PC-3 (cell line): ENCODE data around the gene USP2. TPM values are rescaled to one million over a fixed set of nuclear protein-coding genes. Genes with fewer than 3 reads are reported as not detected.

Experiments
- ATAC-seq: fragments of 200-7000 bp; cut with Tn5 transposase; 2 replicates; pipeline ENCODE4 v1.9.1; 2020; ENCODE audit warnings: mild to moderate bottlenecking, moderate library complexity
- BruUV-seq: library from RNA; stranded (reverse); fragments of 400-500 nt; replicated peaks from 2 replicates; lab custom pipeline; 2021; lab: Mats Ljungman, UMichigan
- CTCF ChIA-PET: fragments of 300-600 bp; sonication (Branson Sonifier 250); formaldehyde crosslinking; loops from one replicate; lab custom pipeline; 2022; ENCODE audit warnings: antibody characterized with exemption; lab: Charles Lee
- POLR2A ChIA-PET: fragments of 300-600 bp; sonication (Branson Sonifier 250); formaldehyde crosslinking; loops from one replicate; lab custom pipeline; 2022; ENCODE audit warnings: antibody characterized with exemption; ENCODE audit not compliant: unreplicated experiment; lab: Charles Lee
- DNase-seq: peaks from one replicate; pipeline ENCODE4 v3.0.0-alpha.2; 2015
- H2AFZ ChIP-seq: fragments of 300-600 bp; sonication (generic); 2 replicates; pipeline ENCODE4 v1.6.0; 2016; ENCODE audit warnings: antibody characterized with exemption, low read length
- H3F3A ChIP-seq: fragments of 300-600 bp; sonication (generic); one replicate; pipeline ENCODE4 v1.6.0; 2017; ENCODE audit warnings: antibody characterized with exemption, low read length, control low read depth, mild to moderate bottlenecking; ENCODE audit not compliant: unreplicated experiment
- H3K27ac ChIP-seq: fragments of 300-600 bp; sonication (generic); 2 replicates; pipeline ENCODE4 v1.5.1; 2016; ENCODE audit warnings: mild to moderate bottlenecking, low read length
- H3K27me3 ChIP-seq: fragments of 300-600 bp; sonication (generic); 2 replicates; pipeline ENCODE4 v1.6.1; 2016; ENCODE audit warnings: low read length, mixed read lengths
- H3K36me3 ChIP-seq: fragments of 300-600 bp; sonication (generic); 2 replicates; pipeline ENCODE4 v1.6.1; 2016; ENCODE audit warnings: low read depth, mixed run types, low read length, mixed read lengths
- H3K4me1 ChIP-seq: fragments of 300-600 bp; sonication (generic); 2 replicates; pipeline ENCODE4 v1.5.1; 2016; ENCODE audit warnings: low read length; ENCODE audit not compliant: insufficient read depth
- H3K4me2 ChIP-seq: fragments of 300-600 bp; sonication (generic); 2 replicates; pipeline ENCODE4 v1.6.0; 2016; ENCODE audit warnings: low read length
- H3K4me3 ChIP-seq: fragments of 300-600 bp; sonication (generic); 2 replicates; pipeline ENCODE4 v1.5.1; 2016; ENCODE audit warnings: mild to moderate bottlenecking, low read length, mixed read lengths
- H3K79me2 ChIP-seq: fragments of 300-600 bp; sonication (generic); 2 replicates; pipeline ENCODE4 v1.6.1; 2017; ENCODE audit warnings: low read length, mixed read lengths
- H3K9ac ChIP-seq: fragments of 300-600 bp; sonication (generic); 2 replicates; pipeline ENCODE4 v1.6.0; 2016; ENCODE audit warnings: mild to moderate bottlenecking, low read length
- H3K9me2 ChIP-seq: fragments of 300-600 bp; sonication (generic); replicated peaks from 2 replicates; pipeline ENCODE4 v1.6.1; 2016; ENCODE audit warnings: mixed run types, low read length, mixed read lengths
- H3K9me3 ChIP-seq: fragments of 300-600 bp; sonication (generic); 2 replicates; pipeline ENCODE4 v1.6.1; 2016; ENCODE audit warnings: low read length, mixed read lengths
- H4K20me1 ChIP-seq: fragments of 300-600 bp; sonication (generic); 2 replicates; pipeline ENCODE4 v1.6.1; 2016; ENCODE audit warnings: low read length, mixed read lengths
- CTCF ChIP-seq: fragments of 300-600 bp; sonication (generic); conservative IDR thresholded peaks from 2 replicates; pipeline ENCODE4 v1.5.1; 2017; ENCODE audit warnings: antibody characterized with exemption, low read depth, mild to moderate bottlenecking, low read length
- EZH2 ChIP-seq: fragments of 300-600 bp; sonication (generic); IDR thresholded peaks from one replicate; pipeline ENCODE4 v1.6.1; 2017; ENCODE audit warnings: antibody characterized with exemption, mild to moderate bottlenecking, low read length; ENCODE audit not compliant: unreplicated experiment
- EZH2phosphoT487 ChIP-seq: fragments of 300-600 bp; sonication (generic); IDR thresholded peaks from 2 replicates; pipeline ENCODE4 v1.6.1; 2018; ENCODE audit warnings: mild to moderate bottlenecking, antibody characterized with exemption, low read length, borderline replicate concordance
- intact Hi-C: fragments of 100-400 bp; cut with micrococcal nuclease; formaldehyde crosslinking; loops from 2 replicates; pipeline ENCODE4 v1.9.0; 2023
- total RNA-seq: library from RNA; depleted of rRNA; stranded (reverse); fragments of >200 nt; gene quantifications from 2 replicates; pipeline ENCODE4 v1.2.3, GENCODE V29; 2014

Gene USP2
- total RNA-seq, 1 experiment from 2014 or later = 1.8 TPM

DNA sequence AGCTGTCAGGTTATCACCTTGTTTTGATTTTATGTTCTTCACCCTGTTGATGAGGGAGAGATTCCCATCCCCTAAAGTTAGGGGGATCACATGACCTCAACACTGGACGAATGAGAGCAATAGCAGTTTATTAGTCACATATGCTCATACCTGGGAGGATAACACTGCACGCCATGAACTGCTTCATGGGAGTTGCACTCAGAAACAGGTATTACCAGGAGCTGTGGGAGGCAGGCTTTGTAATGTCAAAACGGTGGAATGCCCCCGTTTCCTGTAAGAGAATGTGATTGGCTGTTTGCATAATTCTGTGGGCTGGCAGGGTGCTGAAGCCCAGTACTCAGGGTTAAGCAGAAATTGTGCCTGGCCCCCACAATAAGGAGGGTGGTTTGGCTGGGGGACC is 44.7 kb upstream of the USP2 start:
- DNase-seq (no peak), ATAC-seq (no peak)
- H3K36me3 ChIP-seq = no peaks in the 10 kb centered on the region
- ChIA-PET POLR2A (interaction anchor here (0.6 kb wide), 1 partner anchor 33 kb away, joined by 5 read pairs; no protein-coding TSS in a partner anchor), CTCF (no interaction called here)
- no peak overlapping the region for H3K4me3 ChIP-seq
- H3K9me3 ChIP-seq = no peaks in the 10 kb centered on the region
- H3K27ac ChIP-seq = no peak overlapping the region
- no peak overlapping the region for H3K9ac ChIP-seq
- intact Hi-C loops = no loop called here
- H4K20me1 ChIP-seq = no peaks in the 10 kb centered on the region
- H3K79me2 ChIP-seq = no peaks in the 10 kb centered on the region
- no peaks in the 10 kb centered on the region for H3F3A ChIP-seq
- H3K9me2 ChIP-seq = no peaks in the 10 kb centered on the region
- H3K4me2 ChIP-seq = no peak overlapping the region
- no peak overlapping the region for H2AFZ ChIP-seq
- TF ChIP-seq EZH2phosphoT487 = no peak
- TF ChIP-seq CTCF = no peak
- TF ChIP-seq EZH2 = no peak
- H3K4me1 ChIP-seq = no peaks in the 10 kb centered on the region
- no peaks in the 10 kb centered on the region; the same call in 1 of the 2 replicates for H3K27me3 ChIP-seq
- no TSS peak for BruUV-seq

DNA sequence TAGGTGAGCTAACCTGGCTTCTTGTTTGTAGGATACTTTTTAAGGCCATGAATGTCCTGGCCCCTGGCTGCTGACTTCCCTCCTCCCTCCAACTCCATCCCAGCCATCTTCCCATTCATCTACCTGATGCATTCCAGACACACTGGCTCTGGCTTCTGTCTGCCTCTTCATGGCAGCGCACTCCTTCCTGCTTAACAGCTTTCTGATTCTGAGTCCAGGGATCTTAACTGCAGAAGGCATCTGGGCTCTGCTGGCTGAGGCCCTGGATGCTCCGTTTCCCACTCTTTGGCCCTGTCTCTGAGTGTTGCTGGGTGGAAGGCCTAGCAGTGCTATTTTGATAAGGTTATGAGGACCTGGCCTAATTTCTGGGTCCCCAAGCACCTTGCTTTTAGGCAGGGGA is 43.3 kb upstream of the USP2 start:
- no peak for ATAC-seq
- Histone ChIP-seq H3K79me2 (no peaks in the 10 kb centered on the region), H3F3A (no peaks in the 10 kb centered on the region), H3K9me3 (no peaks in the 10 kb centered on the region), H3K4me2 (no peak overlapping the region), H3K27me3 (no peaks in the 10 kb centered on the region; the same call in 1 of the 2 replicates), H3K4me1 (no peaks in the 10 kb centered on the region), H3K9ac (no peak overlapping the region), H3K9me2 (no peaks in the 10 kb centered on the region), H3K4me3 (no peak overlapping the region), H4K20me1 (no peaks in the 10 kb centered on the region), H3K27ac (no peak overlapping the region), H2AFZ (no peak overlapping the region), H3K36me3 (no peaks in the 10 kb centered on the region)
- no TSS peak for BruUV-seq
- DNase-seq = no peak
- ChIA-PET POLR2A (no interaction called here), CTCF (no interaction called here)
- intact Hi-C loops = no loop called here
- no peak for TF ChIP-seq EZH2
- no peak for TF ChIP-seq EZH2phosphoT487
- no peak for TF ChIP-seq CTCF

DNA sequence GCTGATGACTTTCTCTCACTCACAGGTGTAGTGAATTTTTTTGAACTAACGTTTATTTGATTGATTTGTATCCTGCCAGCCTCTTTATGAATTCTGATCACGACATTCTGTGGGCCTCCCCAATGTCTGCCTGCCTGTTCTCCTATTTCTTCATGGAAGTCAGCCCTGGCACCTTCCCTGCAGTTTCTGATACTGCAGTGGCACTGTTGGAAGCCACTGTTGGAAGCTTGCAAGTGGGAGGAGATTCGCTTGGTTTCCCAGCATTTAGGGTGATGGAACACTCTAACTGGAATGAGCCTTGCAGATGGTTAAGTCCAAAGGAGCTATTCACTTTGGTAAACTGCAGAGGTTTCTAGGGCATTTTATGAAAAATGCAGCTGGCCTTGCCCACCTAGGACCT is 42.8 kb upstream of the USP2 start:
- no peaks in the 10 kb centered on the region for H4K20me1 ChIP-seq
- H3K79me2 ChIP-seq = no peaks in the 10 kb centered on the region
- H3K27ac ChIP-seq = no peak overlapping the region
- ATAC-seq = no peak
- no peak overlapping the region for H2AFZ ChIP-seq
- TF ChIP-seq EZH2 (no peak), EZH2phosphoT487 (no peak), CTCF (no peak)
- H3K9me2 ChIP-seq = no peaks in the 10 kb centered on the region
- intact Hi-C loops = no loop called here
- no TSS peak for BruUV-seq
- no peak for DNase-seq
- H3F3A ChIP-seq = no peaks in the 10 kb centered on the region
- POLR2A ChIA-PET = no interaction called here
- H3K36me3 ChIP-seq = no peaks in the 10 kb centered on the region
- H3K9ac ChIP-seq = no peak overlapping the region
- no peaks in the 10 kb centered on the region for H3K9me3 ChIP-seq
- H3K27me3 ChIP-seq = no peaks in the 10 kb centered on the region; the same call in 1 of the 2 replicates
- no peak overlapping the region for H3K4me3 ChIP-seq
- H3K4me2 ChIP-seq = no peak overlapping the region
- no peaks in the 10 kb centered on the region for H3K4me1 ChIP-seq
- CTCF ChIA-PET = no interaction called here
